Tibial nerve (tissue), 4 donors: ENCODE data around the gene GNG3. TPM values are rescaled to one million over a fixed set of nuclear protein-coding genes. Genes with fewer than 3 reads are reported as not detected.

Experiments
- DNase-seq, 2 donors: peaks; one replicate each; pipeline ENCODE4 v3.0.0-alpha.2; 2019; ENCODE audit warnings: low spot score in 2 of 2
- H3K27ac ChIP-seq, 4 donors: fragments of 200-600 bp; sonication (generic) in 3 of 4; one replicate each; pipeline ENCODE4 v1.5.1; 2017 to 2019; ENCODE audit warnings: mild to moderate bottlenecking in 1 of 4
- H3K27me3 ChIP-seq, 2 donors: fragments of 200-600 bp; sonication (generic) in 1 of 2; one replicate each; pipeline versions ENCODE4 v1.5.1 to v1.6.0; 2017 to 2019
- H3K36me3 ChIP-seq, 3 donors: fragments of 200-600 bp; sonication (generic); one replicate each; pipeline ENCODE4 v1.5.1; 2018 to 2019
- H3K4me1 ChIP-seq, 4 donors: fragments of 200-600 bp; sonication (generic) in 3 of 4; one replicate each; pipeline ENCODE4 v1.5.1; 2017 to 2019
- H3K4me3 ChIP-seq, 4 donors: fragments of 200-600 bp; sonication (generic) in 3 of 4; one replicate each; pipeline ENCODE4 v1.5.1; 2017 to 2019; ENCODE audit warnings: mild to moderate bottlenecking in 1 of 4, moderate library complexity in 1 of 4
- H3K9me3 ChIP-seq, 4 donors: fragments of 200-600 bp; sonication (generic) in 3 of 4; one replicate each; pipeline ENCODE4 v1.5.1; 2017 to 2019
- CTCF ChIP-seq, 5 experiments: fragments of 200-600 bp in 3 of 5; fragments of 450-650 bp in 2 of 5; sonication (generic) in 3 of 5; IDR thresholded peaks; one replicate each; pipeline ENCODE4 v1.5.1; 2016 to 2019; ENCODE audit warnings: antibody characterized with exemption in 5 of 5, mild to moderate bottlenecking in 3 of 5, moderate library complexity in 2 of 5
- EP300 ChIP-seq, 2 donors: sonication (generic); formaldehyde crosslinking; IDR thresholded peaks; one replicate each; pipeline ENCODE4 v1.6.1; 2017; ENCODE audit warnings: antibody characterized with exemption in 2 of 2, mild to moderate bottlenecking in 1 of 2
- POLR2A ChIP-seq, 2 donors: fragments of 450-650 bp; IDR thresholded peaks; one replicate each; pipeline ENCODE4 v1.6.1; 2017; ENCODE audit warnings: antibody characterized with exemption in 2 of 2, mild to moderate bottlenecking in 2 of 2, moderate library complexity in 2 of 2
- WGBS, 2 donors: methylation state at CpG; one replicate each; pipeline ENCODE4 v1.1.5; 2018; 5-methylcytosine and 5-hydroxymethylcytosine counted together
- total RNA-seq, 4 donors: library from RNA; depleted of rRNA; stranded (reverse); fragments of >200 nt; gene quantifications; one replicate each; pipeline ENCODE4 v1.1.0, GENCODE V29; 2016

Gene GNG3
- total RNA-seq, 4 donors from 2014 or later, result 0.63 to 2.6 TPM; not detected in 2

- Histone ChIP-seq H3K9me3 (no peaks in the 10 kb centered on the region), H3K4me1 (peaks cover 0 to 53% (median 42%) of the 10 kb centered on the region in 4 donors), H3K27me3 (no peaks in the 10 kb centered on the region), H3K4me3 (peak overlapping the region; percentile 66 to 96 (median 90)), H3K27ac (peak overlapping the region in 3 of 4 donors; percentile 90 to 97 (median 91)), H3K36me3 (peaks cover 3 to 32% (median 32%) of the 10 kb centered on the region in 3 donors)
- 0 to 1% methylated on average over 7 of the region's 7 CpGs for WGBS, 2 donors
- no peak for DNase-seq
- TF ChIP-seq EP300 (IDR thresholded peaks at IDR 0.05) (no peak), POLR2A (IDR thresholded peaks at IDR 0.05) (no peak), CTCF (IDR thresholded peaks at IDR 0.05) (no peak)
Measured at GRCh38 chr11:62725646-62726045, 18.2 kb downstream of the GNG3 start.

- peaks cover 0 to 60% (median 46%) of the 10 kb centered on the region in 4 donors for H3K4me1 ChIP-seq
- H3K27me3 ChIP-seq, result no peaks in the 10 kb centered on the region
- H3K27ac ChIP-seq, result peak overlapping the region; percentile 77 to 97 (median 90)
- peak overlapping the region; percentile 66 to 96 (median 90) for H3K4me3 ChIP-seq
- H3K36me3 ChIP-seq, result peaks cover 3 to 30% (median 26%) of the 10 kb centered on the region in 3 donors
- DNase-seq, result no peak
- WGBS, 2 donors, result 0 to 1% methylated on average over 39 to 51 of the region's 51 CpGs
- no peaks in the 10 kb centered on the region for H3K9me3 ChIP-seq
- TF ChIP-seq CTCF (IDR thresholded peaks at IDR 0.05) (no peak), EP300 (IDR thresholded peaks at IDR 0.05) (no peak), POLR2A (IDR thresholded peaks at IDR 0.05) (no peak)
Measured at GRCh38 chr11:62726156-62726914, 18.9 kb downstream of the GNG3 start.

- DNase-seq, result no peak
- H3K27ac ChIP-seq, result peak overlapping the region; percentile 77 to 97 (median 90)
- peaks cover 3 to 29% (median 23%) of the 10 kb centered on the region in 3 donors for H3K36me3 ChIP-seq
- H3K4me1 ChIP-seq, result peaks cover 0 to 64% (median 48%) of the 10 kb centered on the region in 4 donors
- peak overlapping the region; percentile 66 to 96 (median 90) for H3K4me3 ChIP-seq
- 0 to 1% methylated on average over 6 to 23 of the region's 37 CpGs for WGBS, 2 donors
- no peaks in the 10 kb centered on the region for H3K27me3 ChIP-seq
- no peaks in the 10 kb centered on the region for H3K9me3 ChIP-seq
- TF ChIP-seq POLR2A (IDR thresholded peaks at IDR 0.05), result no peak
- TF ChIP-seq EP300 (IDR thresholded peaks at IDR 0.05), result no peak
- no peak for TF ChIP-seq CTCF (IDR thresholded peaks at IDR 0.05)
Measured at GRCh38 chr11:62726915-62727164, 19.4 kb downstream of the GNG3 start.

GRCh38 chr11:62727165-62727871 is 19.8 kb downstream of the GNG3 start, which contains the start of gene HNRNPUL2:
TSS of gene HNRNPUL2 (minus strand) at chr11:62727457. CDS start at chr11:62727156, 301 bp downstream.
- peak; percentile 94 to 95 for DNase-seq
- 0 to 1% methylated on average over 38 to 72 of the region's 72 CpGs for WGBS, 2 donors
- H3K27me3 ChIP-seq, result no peaks in the 10 kb centered on the region
- TF ChIP-seq EP300 (IDR thresholded peaks at IDR 0.05) (peak; percentile 46 to 97), CTCF (IDR thresholded peaks at IDR 0.05) (peak in 2 of 5 experiments; percentile 9 to 48), POLR2A (IDR thresholded peaks at IDR 0.05) (peak; percentile 67 to 95)
- H3K4me1 ChIP-seq, result peaks cover 0 to 66% (median 48%) of the 10 kb centered on the region in 4 donors
- H3K36me3 ChIP-seq, result peaks cover 3 to 24% (median 18%) of the 10 kb centered on the region in 3 donors
- no peaks in the 10 kb centered on the region for H3K9me3 ChIP-seq
- H3K4me3 ChIP-seq, result peak within 1 kb of the TSS; percentile 66 to 96 (median 90)
- peak within 1 kb of the TSS; percentile 77 to 97 (median 90) for H3K27ac ChIP-seq

GRCh38 chr11:62727872-62728170 is 20.3 kb downstream of the GNG3 start:
- H3K27ac ChIP-seq, result peak overlapping the region; percentile 77 to 97 (median 90)
- no peaks in the 10 kb centered on the region for H3K27me3 ChIP-seq
- H3K36me3 ChIP-seq, result peaks cover 3 to 22% (median 13%) of the 10 kb centered on the region in 3 donors
- TF ChIP-seq CTCF (IDR thresholded peaks at IDR 0.05), result no peak
- no peak for TF ChIP-seq POLR2A (IDR thresholded peaks at IDR 0.05)
- no peak for TF ChIP-seq EP300 (IDR thresholded peaks at IDR 0.05)
- no peaks in the 10 kb centered on the region for H3K9me3 ChIP-seq
- peak; percentile 69 to 91 for DNase-seq
- WGBS, 2 donors, result 0 to 1% methylated on average over 20 of the region's 20 CpGs
- peak overlapping the region; percentile 66 to 96 (median 90) for H3K4me3 ChIP-seq
- peaks cover 0 to 70% (median 47%) of the 10 kb centered on the region in 4 donors for H3K4me1 ChIP-seq
